ENCODE measurements around the gene TMEM263.
"Not testable (repeated sequence)": the region's sequence is repeated elsewhere in the genome, so short reads cannot be mapped to it uniquely, and the experiment has no call there.

The TMEM263 gene

GRCh38 chr12:106986625-106987389, 31.1 kb downstream of the TMEM263 start, which contains the start of gene MTERF2:
Gene MTERF2 (minus strand): TSS chr12:106987146. CDS start chr12:106978714, 8,432 bp downstream.
- peak; percentile 95 for DNase-seq

- DNase-seq: no peak
Measured at GRCh38 chr12:106987846-106988245, 32.1 kb downstream of the TMEM263 start.

GRCh38 chr12:106994579-106995220, 39.0 kb downstream of the TMEM263 start:
- no peak for DNase-seq

- DNase-seq: not testable (repeated sequence)
Measured at GRCh38 chr12:106996102-106996501, 40.4 kb downstream of the TMEM263 start.

GRCh38 chr12:106997916-106998315, 42.2 kb downstream of the TMEM263 start:
- DNase-seq: no peak

- no peak for DNase-seq
Measured at GRCh38 chr12:106999446-106999845, 43.7 kb downstream of the TMEM263 start.

- DNase-seq: not testable (repeated sequence)
Measured at GRCh38 chr12:107002665-107003064, 47.0 kb downstream of the TMEM263 start.

- DNase-seq: no peak
Measured at GRCh38 chr12:107007411-107007810, 51.7 kb downstream of the TMEM263 start.

GRCh38 chr12:107011519-107011918, 55.8 kb downstream of the TMEM263 start:
- DNase-seq: no peak

GRCh38 chr12:107012736-107013425, 57.2 kb downstream of the TMEM263 start:
- no peak for DNase-seq

GRCh38 chr12:107014055-107014454, 58.3 kb downstream of the TMEM263 start:
- no peak for DNase-seq

GRCh38 chr12:107017042-107017441, 61.3 kb downstream of the TMEM263 start:
- no peak for DNase-seq

GRCh38 chr12:107019546-107019945, 63.8 kb downstream of the TMEM263 start:
- no peak for DNase-seq
